HepG2 (cell line): ENCODE results near the gene LMTK2. TPM values are rescaled to one million over a fixed set of nuclear protein-coding genes. Genes with fewer than 3 reads are reported as not detected.
"Not testable (repeated sequence)": the region's sequence is repeated elsewhere in the genome, so short reads cannot be mapped to it uniquely, and the experiment has no call there.

Experiments used
- ATAC-seq: fragments of 200-7000 bp; cut with Tn5 transposase; 3 replicates; pipeline ENCODE4 v1.9.1; 2020; ENCODE audit warnings: mild to moderate bottlenecking, moderate library complexity
- BruUV-seq: library from RNA; stranded (reverse); fragments of 400-500 nt; replicated peaks from 2 replicates; lab custom pipeline; 2021; lab: Mats Ljungman, UMichigan
- CTCF ChIA-PET: fragments of 300-600 bp; formaldehyde crosslinking; extraction: SDS; loops from one replicate; lab custom pipeline; 2021; ENCODE audit warnings: low total read pairs, inconsistent platforms, low intra/inter-chr PET ratio; lab: Yijun Ruan, JAX
- POLR2A ChIA-PET: fragments of 350-600 bp; sonication (Branson Sonifier 250); formaldehyde crosslinking; loops from one replicate; lab custom pipeline; 2020; ENCODE audit warnings: antibody characterized with exemption, inconsistent platforms; lab: Yijun Ruan, JAX
- DNase-seq: peaks from one replicate; pipeline ENCODE4 v3.0.0-alpha.2; 2015; ENCODE audit warnings: low spot score
- FAIRE-seq: peaks from 3 replicates; lab custom pipeline; 2011; peaks lifted over from hg19 to GRCh38; lab: Jason Lieb, UNC
- H2AFZ ChIP-seq: one replicate; pipeline ENCODE4 v1.6.1; 2011; ENCODE audit warnings: low read length, inconsistent platforms
- H3K27ac ChIP-seq: fragments of 300-600 bp; 3 replicates; pipeline ENCODE4 v1.8.0; 2011; ENCODE audit warnings: mixed run types, mild to moderate bottlenecking, mixed read lengths, low read length, inconsistent platforms; ENCODE audit not compliant: insufficient read depth; ENCODE audit errors: extremely low read length
- H3K27me3 ChIP-seq, 2 experiments: fragments of 200-600 bp in 1 of 2; 2 replicates in 1 of 2; 3 replicates in 1 of 2; pipeline versions ENCODE4 v1.6.0 to v1.8.0; 2011; ENCODE audit warnings: low read length in 2 of 2, mild to moderate bottlenecking in 2 of 2, moderate library complexity in 2 of 2, inconsistent platforms in 1 of 2; ENCODE audit not compliant: insufficient read depth in 2 of 2, control insufficient read depth in 1 of 2
- H3K36me3 ChIP-seq, 2 experiments: fragments of 200-600 bp in 1 of 2; replicated peaks in 1 of 2; 2 replicates in 1 of 2; 3 replicates in 1 of 2; pipeline versions ENCODE4 v1.5.1 to v1.8.0; 2011; ENCODE audit warnings: low read length in 2 of 2, inconsistent platforms in 1 of 2; ENCODE audit not compliant: insufficient read depth in 2 of 2, control insufficient read depth in 1 of 2
- H3K4me1 ChIP-seq: 2 replicates; pipeline ENCODE4 v1.5.1; 2012; ENCODE audit warnings: low read length, inconsistent platforms; ENCODE audit not compliant: insufficient read depth
- H3K4me2 ChIP-seq: 2 replicates; pipeline ENCODE4 v1.6.0; 2011; ENCODE audit warnings: low read depth, low read length, inconsistent platforms
- H3K4me3 ChIP-seq, 3 experiments: fragments of 200-600 bp in 1 of 3; sonication (generic), shearing (Covaris generic) in 1 of 3; replicated peaks in 1 of 3; 2 replicates each; pipeline ENCODE4 v1.5.1; 2011 to 2016; ENCODE audit warnings: low read length in 3 of 3, inconsistent platforms in 2 of 3, low read depth in 2 of 3, mild to moderate bottlenecking in 2 of 3, control low read depth in 1 of 3, mixed read lengths in 1 of 3; ENCODE audit not compliant: insufficient read depth in 1 of 3
- H3K79me2 ChIP-seq: one replicate; pipeline ENCODE4 v1.6.1; 2011; ENCODE audit warnings: low read length, inconsistent platforms; ENCODE audit not compliant: insufficient read depth
- H3K9ac ChIP-seq: 2 replicates; pipeline ENCODE4 v1.6.0; 2011; ENCODE audit warnings: mild to moderate bottlenecking, low read depth, low read length, inconsistent platforms; ENCODE audit not compliant: insufficient read depth
- H3K9me3 ChIP-seq: 2 replicates; pipeline ENCODE4 v1.5.1; 2012; ENCODE audit warnings: mild to moderate bottlenecking, low read length
- H4K20me1 ChIP-seq: 2 replicates; pipeline ENCODE4 v1.6.0; 2011; ENCODE audit warnings: inconsistent platforms, mild to moderate bottlenecking, low read length, moderate library complexity; ENCODE audit not compliant: insufficient read depth
- CEBPG ChIP-seq: IDR thresholded peaks from 2 replicates; pipeline ENCODE4 v1.6.1; 2016
- LCORL ChIP-seq, 2 experiments: fragments of 450-650 bp in 1 of 2; sonication (generic) in 1 of 2; formaldehyde crosslinking in 1 of 2; IDR thresholded peaks; 2 replicates each; pipeline versions ENCODE4 v1.5.0 to v1.6.1; 2017 to 2020; ENCODE audit warnings: antibody characterized with exemption in 1 of 2, missing genetic modification reagents in 1 of 2
- PAWR ChIP-seq: sonication (generic); formaldehyde crosslinking; IDR thresholded peaks from 2 replicates; pipeline ENCODE4 v1.4.0; 2020; ENCODE audit warnings: missing genetic modification reagents, mild to moderate bottlenecking, borderline replicate concordance
- PAXIP1 ChIP-seq: sonication (generic); formaldehyde crosslinking; conservative IDR thresholded peaks from 2 replicates; pipeline ENCODE4 v1.4.0; 2020; ENCODE audit warnings: mild to moderate bottlenecking, missing genetic modification reagents, moderate library complexity
- TEAD3 ChIP-seq: optimal IDR thresholded peaks from 2 replicates; pipeline ENCODE3; 2016; ENCODE audit warnings: borderline replicate concordance
- ZNF17 ChIP-seq: sonication (generic); formaldehyde crosslinking; IDR thresholded peaks from 2 replicates; pipeline ENCODE4 v1.5.0; 2020; ENCODE audit warnings: mild to moderate bottlenecking, missing genetic modification reagents
- ZNF460 ChIP-seq: sonication (generic); formaldehyde crosslinking; IDR thresholded peaks from 2 replicates; pipeline ENCODE4 v1.5.1; 2020; ENCODE audit warnings: missing genetic modification reagents, mild to moderate bottlenecking, borderline replicate concordance
- WGBS: methylation state at CpG from one replicate; pipeline ENCODE4 v1.1.6; 2017; ENCODE audit warnings: low lambda C conversion rate; 5-methylcytosine and 5-hydroxymethylcytosine counted together
- in situ Hi-C: cut with HindIII; loops from 2 replicates; pipeline ENCODE4 v1.10.0; 2017; ENCODE audit warnings: low pct_unique_long_range_greater_than_20kb; ENCODE audit not compliant: extremely low pct_ligation_motif_present
- intact Hi-C: fragments of 100-400 bp; cut with micrococcal nuclease; formaldehyde crosslinking; loops from one replicate; pipeline ENCODE4 v1.10.0; 2022; ENCODE audit not compliant: unreplicated experiment
- polyA plus RNA-seq, 8 experiments: library from polyadenylated mRNA; depleted of rRNA in 3 of 8; stranded (reverse) in 7 of 8; unstranded in 1 of 8; fragments of >200 nt; fragmentation: Illumina TruSeq in 4 of 8; extraction: Trizol in 4 of 8; gene quantifications; 2 replicates each; pipeline versions ENCODE4 v1.2.1 to v1.2.3, GENCODE V29; 2011 to 2016; ENCODE audit warnings: low read depth in 4 of 8, missing spikeins in 1 of 8, mixed read lengths in 1 of 8; ENCODE audit not compliant: insufficient read depth in 1 of 8
- total RNA-seq, 5 experiments: library from RNA; depleted of rRNA; stranded (reverse); fragments of >200 nt; fragmentation: Illumina TruSeq; extraction: Trizol; gene quantifications; 2 replicates each; pipeline ENCODE4 v1.2.3, GENCODE V29; 2016; ENCODE audit warnings: low read depth in 1 of 5

Gene LMTK2
- total and polyA plus RNA-seq, 2 of the 13 experiments (the other 11 are each of a cell fraction or from before 2014, with no cell fraction given) = 9.5 to 11.7 TPM

DNA sequence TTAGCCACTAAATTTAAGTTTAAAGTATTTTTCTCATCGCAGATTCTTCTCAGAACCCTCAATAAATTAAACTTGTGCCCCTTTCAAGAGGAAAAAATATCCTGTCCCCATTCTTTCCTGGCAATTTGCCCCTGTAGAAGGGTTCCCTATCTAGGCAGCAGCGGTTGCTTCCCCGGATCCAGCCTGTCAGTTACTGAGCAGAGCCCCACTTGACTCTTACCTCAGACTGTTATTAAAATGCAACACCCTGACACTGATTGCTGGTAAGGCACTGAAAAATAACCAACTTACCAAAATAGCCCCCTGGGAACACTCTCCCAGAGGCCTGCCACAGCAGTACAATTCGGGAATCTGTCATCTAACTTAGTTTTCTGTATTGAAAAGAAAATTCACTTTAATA is 13.9 kb downstream of the LMTK2 start:
- no peak for ATAC-seq
- no peak overlapping the region for H2AFZ ChIP-seq
- no peak overlapping the region for H3K27ac ChIP-seq
- DNase-seq = no peak
- H3K4me2 ChIP-seq = no peak overlapping the region
- intact Hi-C loops = no loop called here
- no peaks in the 10 kb centered on the region for H3K9me3 ChIP-seq
- no TSS peak for BruUV-seq
- H4K20me1 ChIP-seq = no peaks in the 10 kb centered on the region; the same call in none of the 2 replicates
- no peak overlapping the region for H3K4me3 ChIP-seq
- peaks cover 97% of the 10 kb centered on the region for H3K79me2 ChIP-seq
- peaks cover 92% of the 10 kb centered on the region for H3K4me1 ChIP-seq
- FAIRE-seq = no peak
- ChIA-PET CTCF (no interaction called here), POLR2A (interaction anchor here (1.4 to 5.8 kb wide), 2 partner anchors 10 to 12 kb away, joined by 5 to 54 read pairs; no protein-coding TSS in a partner anchor)
- no peak for TF ChIP-seq PAXIP1
- TF ChIP-seq ZNF17 = no peak
- no peak for TF ChIP-seq PAWR (CRISPR knock-in tag)
- TF ChIP-seq, all 625 proteins: peak for 0
- Histone ChIP-seq H3K36me3 (peaks cover 0 to 8% of the 10 kb centered on the region in 2 experiments; a peak in 1 of 5 replicates), H3K27me3 (no peaks in the 10 kb centered on the region), H3K9ac (no peak overlapping the region)
- WGBS = 97% methylated on average over 4 of the region's 4 CpGs
- in situ Hi-C loops = no loop called here

DNA sequence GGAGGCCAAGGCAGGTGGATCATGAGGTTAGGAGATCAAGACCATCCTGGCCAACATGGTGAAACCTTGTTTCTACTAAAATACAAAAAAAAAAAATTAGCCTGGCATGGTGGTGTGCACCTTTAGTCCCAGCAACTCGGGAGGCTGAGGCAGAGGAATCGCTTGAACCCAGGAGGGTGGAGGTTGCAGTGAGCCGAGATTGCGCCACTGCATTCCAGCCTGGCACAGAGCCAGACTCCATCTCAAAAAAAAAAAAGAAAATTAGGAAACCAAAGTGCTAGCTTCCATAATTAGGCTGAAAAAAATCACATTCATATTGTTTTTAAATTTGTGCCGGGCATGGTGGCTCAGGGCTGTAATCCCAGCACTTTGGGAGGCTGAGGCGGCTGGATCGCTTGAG is 14.7 kb downstream of the LMTK2 start:
- ATAC-seq; H4K20me1 ChIP-seq; H3K9me3 ChIP-seq; H3K4me2 ChIP-seq; in situ Hi-C loops; CTCF ChIA-PET; POLR2A ChIA-PET; FAIRE-seq; intact Hi-C loops; H3K27me3 ChIP-seq; BruUV-seq; H3K27ac ChIP-seq; H3K4me3 ChIP-seq; DNase-seq; H2AFZ ChIP-seq; H3K9ac ChIP-seq; TF ChIP-seq LCORL (CRISPR knock-in tag; IDR thresholded peaks at IDR 0.05): not testable (repeated sequence)
- peaks cover 97% of the 10 kb centered on the region for H3K79me2 ChIP-seq
- 94% methylated on average over 7 of the region's 7 CpGs for WGBS
- H3K4me1 ChIP-seq = peaks cover 92% of the 10 kb centered on the region
- H3K36me3 ChIP-seq = peaks cover 0 to 13% of the 10 kb centered on the region in 2 experiments; a peak in 4 of 5 replicates
- TF ChIP-seq TEAD3 (CRISPR knock-in tag) = peak; percentile 41
- 0 out of 2 replicates have a peak, but pooled peaks have one; percentile 66 for TF ChIP-seq LCORL (IDR thresholded peaks at IDR 0.05)
- peak; percentile 42; the same call in 1 of the 2 replicates for TF ChIP-seq CEBPG
- peak; percentile 75 for TF ChIP-seq ZNF460 (CRISPR knock-in tag)
